ENCODE measurements around the gene CRYZL1. TPM values are rescaled to one million over a fixed set of nuclear protein-coding genes. Genes with fewer than 3 reads are reported as not detected.

The CRYZL1 gene
- total RNA-seq, 1 donor from 2014 or later, result 30.7 TPM

GRCh38 chr21:33551664-33552063, 89.9 kb downstream of the CRYZL1 start:
- DNase-seq (ENCODE audit: low read depth), result no peak
- H3K27me3 ChIP-seq (ENCODE audit: insufficient read depth, low read length), result no peaks in the 10 kb centered on the region

GRCh38 chr21:33550772-33551660, 90.5 kb downstream of the CRYZL1 start:
- H3K79me2 ChIP-seq (ENCODE audit: insufficient read depth, low read length), result peaks cover 99% of the 10 kb centered on the region
- Mint-ChIP-seq H3K9me3 (ENCODE audit: unreplicated experiment) (no peaks in the 10 kb centered on the region), H3K27me3 (ENCODE audit: low read depth, unreplicated experiment) (no peaks in the 10 kb centered on the region), H3K4me1 (ENCODE audit: low read depth, unreplicated experiment) (peaks cover 2% of the 10 kb centered on the region), H3K36me3 (ENCODE audit: low read depth, unreplicated experiment) (peaks cover 29% of the 10 kb centered on the region), H3K4me3 (ENCODE audit: unreplicated experiment) (no peak overlapping the region), H3K27ac (ENCODE audit: unreplicated experiment) (no peak overlapping the region)
- FAIRE-seq (no peak), DNase-seq (ENCODE audit: low read depth) (no peak)
- no peak overlapping the region for H3K27ac ChIP-seq (ENCODE audit: low read depth, low read length)
- H3K27me3 ChIP-seq (ENCODE audit: insufficient read depth, low read length), result no peaks in the 10 kb centered on the region
- H2AFZ ChIP-seq (ENCODE audit: low read depth, low read length), result no peak overlapping the region
- H3K4me1 ChIP-seq (ENCODE audit: insufficient read depth, low read length), result no peaks in the 10 kb centered on the region
- no peak overlapping the region for H3K4me2 ChIP-seq (ENCODE audit: low read length)
- no peaks in the 10 kb centered on the region for H3K9me3 ChIP-seq (ENCODE audit: insufficient read depth, low read depth, low read length)
- TF ChIP-seq, protein P1, sequence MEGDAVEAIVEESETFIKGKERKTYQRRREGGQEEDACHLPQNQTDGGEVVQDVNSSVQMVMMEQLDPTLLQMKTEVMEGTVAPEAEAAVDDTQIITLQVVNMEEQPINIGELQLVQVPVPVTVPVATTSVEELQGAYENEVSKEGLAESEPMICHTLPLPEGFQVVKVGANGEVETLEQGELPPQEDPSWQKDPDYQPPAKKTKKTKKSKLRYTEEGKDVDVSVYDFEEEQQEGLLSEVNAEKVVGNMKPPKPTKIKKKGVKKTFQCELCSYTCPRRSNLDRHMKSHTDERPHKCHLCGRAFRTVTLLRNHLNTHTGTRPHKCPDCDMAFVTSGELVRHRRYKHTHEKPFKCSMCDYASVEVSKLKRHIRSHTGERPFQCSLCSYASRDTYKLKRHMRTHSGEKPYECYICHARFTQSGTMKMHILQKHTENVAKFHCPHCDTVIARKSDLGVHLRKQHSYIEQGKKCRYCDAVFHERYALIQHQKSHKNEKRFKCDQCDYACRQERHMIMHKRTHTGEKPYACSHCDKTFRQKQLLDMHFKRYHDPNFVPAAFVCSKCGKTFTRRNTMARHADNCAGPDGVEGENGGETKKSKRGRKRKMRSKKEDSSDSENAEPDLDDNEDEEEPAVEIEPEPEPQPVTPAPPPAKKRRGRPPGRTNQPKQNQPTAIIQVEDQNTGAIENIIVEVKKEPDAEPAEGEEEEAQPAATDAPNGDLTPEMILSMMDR (IDR thresholded peaks at IDR 0.05; ENCODE audit: insufficient read depth, low read depth, low read length), result no peak
- no peak for TF ChIP-seq EZH2 (IDR thresholded peaks at IDR 0.05; ENCODE audit: insufficient read depth, low read length)
- peaks cover 72% of the 10 kb centered on the region for H3K36me3 ChIP-seq (ENCODE audit: insufficient read depth, low read length)
- no peak overlapping the region for H3K9ac ChIP-seq (ENCODE audit: low read length)
- H4K20me1 ChIP-seq (ENCODE audit: insufficient read depth, low read length), result peaks cover 99% of the 10 kb centered on the region
- no peak overlapping the region for H3K4me3 ChIP-seq (ENCODE audit: insufficient read depth, low read depth, low read length)

More at GRCh38 chr21:33551664-33552063, 89.9 kb downstream of the CRYZL1 start:
- no peaks in the 10 kb centered on the region for H3K27me3 Mint-ChIP-seq (ENCODE audit: low read depth, unreplicated experiment)
- Histone ChIP-seq H3K36me3 (ENCODE audit: insufficient read depth, low read length) (peaks cover 73% of the 10 kb centered on the region), H4K20me1 (ENCODE audit: insufficient read depth, low read length) (peaks cover 99% of the 10 kb centered on the region), H3K9ac (ENCODE audit: low read length) (no peak overlapping the region), H3K4me3 (ENCODE audit: insufficient read depth, low read depth, low read length) (no peak overlapping the region), H3K4me2 (ENCODE audit: low read length) (no peak overlapping the region), H2AFZ (ENCODE audit: low read depth, low read length) (no peak overlapping the region), H3K27ac (ENCODE audit: low read depth, low read length) (no peak overlapping the region), H3K79me2 (ENCODE audit: insufficient read depth, low read length) (peaks cover 98% of the 10 kb centered on the region), H3K4me1 (ENCODE audit: insufficient read depth, low read length) (no peaks in the 10 kb centered on the region), H3K9me3 (ENCODE audit: insufficient read depth, low read depth, low read length) (no peaks in the 10 kb centered on the region)
- H3K9me3 Mint-ChIP-seq (ENCODE audit: unreplicated experiment), result no peaks in the 10 kb centered on the region
- peaks cover 3% of the 10 kb centered on the region for H3K4me1 Mint-ChIP-seq (ENCODE audit: low read depth, unreplicated experiment)
- FAIRE-seq, result no peak
- no peak overlapping the region for H3K27ac Mint-ChIP-seq (ENCODE audit: unreplicated experiment)
- no peak overlapping the region for H3K4me3 Mint-ChIP-seq (ENCODE audit: unreplicated experiment)
- peaks cover 32% of the 10 kb centered on the region for H3K36me3 Mint-ChIP-seq (ENCODE audit: low read depth, unreplicated experiment)
- no peak for TF ChIP-seq EZH2 (IDR thresholded peaks at IDR 0.05; ENCODE audit: insufficient read depth, low read length)
- TF ChIP-seq, protein P1 (IDR thresholded peaks at IDR 0.05; ENCODE audit: insufficient read depth, low read depth, low read length), result no peak
